ENCODE measurements around the gene STK40.

Gene STK40

DNA sequence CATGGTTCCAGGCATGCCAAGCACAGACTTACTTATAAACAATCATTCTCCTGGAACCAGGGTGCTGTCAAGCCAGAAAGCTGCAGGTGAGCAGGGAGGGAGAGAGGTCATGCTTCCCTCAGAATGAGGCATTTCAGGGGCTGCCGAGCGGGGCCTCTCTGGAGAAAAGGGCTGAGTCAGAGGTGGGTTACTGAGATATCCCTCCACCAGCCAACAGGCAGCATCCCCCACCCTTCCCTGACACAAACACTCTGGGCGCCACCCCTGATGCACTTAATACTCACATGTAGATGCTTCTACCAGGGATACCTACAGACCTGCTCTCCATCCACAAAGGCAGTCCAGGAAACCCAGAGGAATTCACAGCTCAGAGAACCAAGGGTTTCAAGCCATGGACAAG, 13.1 kb downstream of the STK40 start:
- H3K4me2 ChIP-seq (ENCODE audit: low read length): no peak overlapping the region
- H3K4me3 ChIP-seq (ENCODE audit: low read depth, low read length): no peak overlapping the region
- H3K36me3 ChIP-seq (ENCODE audit: control insufficient read depth, insufficient read depth, low read length): no peaks in the 10 kb centered on the region
- no peaks in the 10 kb centered on the region for H3K9me3 ChIP-seq (ENCODE audit: control insufficient read depth, low read length)
- H3K9ac ChIP-seq: no peak overlapping the region
- no peaks in the 10 kb centered on the region for H3K27me3 ChIP-seq (ENCODE audit: control insufficient read depth, insufficient read depth, low read length)
- H3K79me2 ChIP-seq: peaks cover 15% of the 10 kb centered on the region
- no peak overlapping the region for H2AFZ ChIP-seq
- peak overlapping the region; percentile 87 for H3K27ac ChIP-seq
- H3K4me1 ChIP-seq: peaks cover 22% of the 10 kb centered on the region
- TF ChIP-seq, protein P1, sequence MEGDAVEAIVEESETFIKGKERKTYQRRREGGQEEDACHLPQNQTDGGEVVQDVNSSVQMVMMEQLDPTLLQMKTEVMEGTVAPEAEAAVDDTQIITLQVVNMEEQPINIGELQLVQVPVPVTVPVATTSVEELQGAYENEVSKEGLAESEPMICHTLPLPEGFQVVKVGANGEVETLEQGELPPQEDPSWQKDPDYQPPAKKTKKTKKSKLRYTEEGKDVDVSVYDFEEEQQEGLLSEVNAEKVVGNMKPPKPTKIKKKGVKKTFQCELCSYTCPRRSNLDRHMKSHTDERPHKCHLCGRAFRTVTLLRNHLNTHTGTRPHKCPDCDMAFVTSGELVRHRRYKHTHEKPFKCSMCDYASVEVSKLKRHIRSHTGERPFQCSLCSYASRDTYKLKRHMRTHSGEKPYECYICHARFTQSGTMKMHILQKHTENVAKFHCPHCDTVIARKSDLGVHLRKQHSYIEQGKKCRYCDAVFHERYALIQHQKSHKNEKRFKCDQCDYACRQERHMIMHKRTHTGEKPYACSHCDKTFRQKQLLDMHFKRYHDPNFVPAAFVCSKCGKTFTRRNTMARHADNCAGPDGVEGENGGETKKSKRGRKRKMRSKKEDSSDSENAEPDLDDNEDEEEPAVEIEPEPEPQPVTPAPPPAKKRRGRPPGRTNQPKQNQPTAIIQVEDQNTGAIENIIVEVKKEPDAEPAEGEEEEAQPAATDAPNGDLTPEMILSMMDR (IDR thresholded peaks at IDR 0.05): no peak

DNA sequence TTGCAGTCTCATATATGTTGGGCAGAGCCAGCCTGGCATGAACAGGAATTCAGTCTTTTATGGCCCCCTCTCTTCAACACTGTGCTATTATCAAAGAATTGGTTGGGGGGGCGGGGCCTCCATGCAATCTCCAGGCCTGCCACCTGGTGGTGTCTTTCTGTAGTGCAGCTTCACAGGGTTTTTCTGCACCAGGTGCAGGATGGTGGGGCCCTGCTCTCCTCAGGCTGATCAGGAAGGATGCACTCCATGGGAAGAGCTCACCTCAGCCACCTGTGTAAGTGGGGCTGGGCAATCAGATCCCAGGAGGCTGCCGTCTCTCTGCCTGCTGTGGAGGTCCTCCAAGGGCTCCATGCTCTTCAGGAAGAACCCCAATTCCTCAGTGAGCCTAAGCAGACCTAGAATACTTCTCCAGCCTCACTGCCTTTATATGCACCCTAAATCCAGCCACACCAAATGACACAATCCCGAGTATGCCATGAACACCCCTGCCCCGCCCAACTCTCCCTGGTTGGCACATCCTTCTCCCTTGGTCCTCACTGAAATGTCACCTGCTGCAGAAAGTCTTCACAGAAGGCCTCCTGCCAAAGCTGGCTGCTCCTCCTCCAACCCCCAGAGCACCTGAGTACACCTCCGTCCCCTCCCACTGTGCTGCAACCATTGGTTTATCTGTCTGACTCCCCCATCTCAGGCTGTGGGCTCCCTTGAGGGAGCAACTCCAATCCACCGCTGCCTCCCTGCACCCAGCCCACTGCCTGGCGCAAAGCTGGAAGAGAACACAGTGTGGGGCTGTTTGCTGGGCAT, 16.5 kb downstream of the STK40 start:
- H3K27me3 ChIP-seq (ENCODE audit: control insufficient read depth, insufficient read depth, low read length): no peaks in the 10 kb centered on the region
- no peaks in the 10 kb centered on the region for H3K36me3 ChIP-seq (ENCODE audit: control insufficient read depth, insufficient read depth, low read length)
- no peak overlapping the region for H3K4me2 ChIP-seq (ENCODE audit: low read length)
- no peak overlapping the region for H3K4me3 ChIP-seq (ENCODE audit: low read depth, low read length)
- TF ChIP-seq, protein P1 (IDR thresholded peaks at IDR 0.05): peak; percentile 84
- H3K79me2 ChIP-seq: peaks cover 10% of the 10 kb centered on the region
- H3K27ac ChIP-seq: no peak overlapping the region
- no peak overlapping the region for H3K9ac ChIP-seq
- H3K9me3 ChIP-seq (ENCODE audit: control insufficient read depth, low read length): no peaks in the 10 kb centered on the region
- H2AFZ ChIP-seq: no peak overlapping the region
- H3K4me1 ChIP-seq: peaks cover 13% of the 10 kb centered on the region

DNA sequence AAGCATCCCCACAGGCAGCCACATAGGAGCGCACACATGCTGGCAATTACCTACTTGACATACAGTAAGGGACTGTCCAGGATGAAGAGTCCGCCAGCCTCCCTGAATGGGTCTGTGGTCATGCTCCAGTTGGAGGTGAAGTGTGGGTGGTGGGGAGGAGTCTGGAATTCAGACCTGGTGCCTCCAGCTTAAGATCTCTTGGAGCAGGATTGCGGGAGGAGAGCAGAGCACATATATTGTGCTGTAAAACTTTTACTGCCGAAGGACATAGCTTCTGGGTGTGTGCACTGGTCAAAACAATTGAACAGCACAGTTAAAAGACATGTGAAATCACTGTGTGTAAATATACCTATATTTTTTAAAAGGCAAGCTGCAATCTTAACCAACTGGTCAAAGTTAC, 17.9 kb downstream of the STK40 start:
- H3K27me3 ChIP-seq (ENCODE audit: control insufficient read depth, insufficient read depth, low read length): no peaks in the 10 kb centered on the region
- no peak overlapping the region for H3K4me2 ChIP-seq (ENCODE audit: low read length)
- no peaks in the 10 kb centered on the region for H3K36me3 ChIP-seq (ENCODE audit: control insufficient read depth, insufficient read depth, low read length)
- no peak overlapping the region for H3K4me3 ChIP-seq (ENCODE audit: low read depth, low read length)
- peaks cover 9% of the 10 kb centered on the region for H3K79me2 ChIP-seq
- H3K27ac ChIP-seq: no peak overlapping the region
- no peak overlapping the region for H3K9ac ChIP-seq
- H3K9me3 ChIP-seq (ENCODE audit: control insufficient read depth, low read length): no peaks in the 10 kb centered on the region
- H3K4me1 ChIP-seq: peaks cover 4% of the 10 kb centered on the region
- no peak overlapping the region for H2AFZ ChIP-seq
- TF ChIP-seq, protein P1 (IDR thresholded peaks at IDR 0.05): no peak

DNA sequence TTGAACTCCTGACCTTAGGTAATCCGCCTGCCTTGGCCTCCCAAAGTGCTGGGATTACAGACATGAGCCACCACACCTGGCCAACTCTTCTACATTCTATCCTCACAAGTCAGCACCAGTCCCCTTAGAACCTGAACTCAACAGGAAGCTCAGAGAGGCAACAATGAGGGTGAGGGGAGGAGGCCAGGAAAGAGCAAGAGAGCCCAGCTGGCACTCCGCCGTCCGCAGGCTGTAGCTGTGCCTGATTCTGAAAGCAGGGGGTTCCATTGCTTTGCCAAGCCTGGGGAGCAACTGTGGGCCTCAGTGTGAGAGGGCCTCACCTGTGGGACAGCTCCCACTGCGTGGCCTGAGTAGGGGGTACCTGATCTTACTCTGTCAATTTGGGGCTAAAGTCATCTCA, 18.7 kb downstream of the STK40 start:
- H3K9ac ChIP-seq: no peak overlapping the region
- H3K9me3 ChIP-seq (ENCODE audit: control insufficient read depth, low read length): no peaks in the 10 kb centered on the region
- H3K4me3 ChIP-seq (ENCODE audit: low read depth, low read length): no peak overlapping the region
- H3K4me2 ChIP-seq (ENCODE audit: low read length): no peak overlapping the region
- H2AFZ ChIP-seq: no peak overlapping the region
- H3K27ac ChIP-seq: no peak overlapping the region
- TF ChIP-seq, protein P1 (IDR thresholded peaks at IDR 0.05): no peak
- H3K36me3 ChIP-seq (ENCODE audit: control insufficient read depth, insufficient read depth, low read length): no peaks in the 10 kb centered on the region
- H3K79me2 ChIP-seq: peaks cover 10% of the 10 kb centered on the region
- H3K4me1 ChIP-seq: peaks cover 4% of the 10 kb centered on the region
- no peaks in the 10 kb centered on the region for H3K27me3 ChIP-seq (ENCODE audit: control insufficient read depth, insufficient read depth, low read length)
